T-helper 9 cell (primary cell): ENCODE results near the gene CLCF1.
A peak's percentile ranks its signal among the peaks of the same experiment; 100 is the strongest.

Source experiments
- DNase-seq: peaks from one replicate; pipeline ENCODE4 v3.0.0-alpha.2; 2020

The CLCF1 gene

DNA sequence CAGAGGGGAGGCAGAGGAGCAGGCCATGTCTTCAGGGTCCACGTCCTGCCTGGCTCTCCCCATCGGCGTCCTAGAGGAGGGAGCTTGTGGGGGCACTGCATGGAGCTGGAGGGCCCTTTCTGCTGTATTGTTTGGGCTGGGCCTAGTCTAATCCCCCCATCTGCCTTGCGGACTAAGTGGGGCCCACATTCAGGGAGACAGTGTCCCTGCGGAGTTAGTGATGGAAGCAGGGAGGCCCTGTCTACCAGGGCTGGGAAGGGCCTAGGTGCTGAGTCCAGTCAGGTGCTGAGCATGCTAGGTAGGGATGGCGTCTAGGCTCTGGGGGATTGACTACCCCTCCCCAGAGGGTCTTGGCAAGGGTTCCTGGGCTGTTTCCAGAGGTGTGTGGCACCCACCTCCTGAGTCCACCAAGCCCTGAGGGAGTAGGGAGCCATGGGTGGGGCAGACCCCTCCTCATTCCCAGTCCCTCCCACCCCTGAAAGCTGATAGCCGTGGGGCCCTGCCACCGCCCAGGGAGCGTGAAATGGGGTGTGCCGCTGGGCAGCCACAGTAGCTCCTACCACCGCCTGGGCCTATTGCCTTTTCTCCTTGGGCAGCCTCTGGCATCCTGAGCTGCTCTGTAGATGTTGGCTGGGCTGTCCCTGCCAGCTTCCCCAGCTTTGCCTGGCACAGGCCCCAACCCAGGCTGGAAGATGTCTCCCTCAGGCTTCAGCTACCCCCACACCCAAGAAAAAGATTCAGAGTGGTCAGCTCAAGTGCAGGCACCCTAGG is 18.2 kb downstream of the CLCF1 start:
- DNase-seq, result no peak

DNA sequence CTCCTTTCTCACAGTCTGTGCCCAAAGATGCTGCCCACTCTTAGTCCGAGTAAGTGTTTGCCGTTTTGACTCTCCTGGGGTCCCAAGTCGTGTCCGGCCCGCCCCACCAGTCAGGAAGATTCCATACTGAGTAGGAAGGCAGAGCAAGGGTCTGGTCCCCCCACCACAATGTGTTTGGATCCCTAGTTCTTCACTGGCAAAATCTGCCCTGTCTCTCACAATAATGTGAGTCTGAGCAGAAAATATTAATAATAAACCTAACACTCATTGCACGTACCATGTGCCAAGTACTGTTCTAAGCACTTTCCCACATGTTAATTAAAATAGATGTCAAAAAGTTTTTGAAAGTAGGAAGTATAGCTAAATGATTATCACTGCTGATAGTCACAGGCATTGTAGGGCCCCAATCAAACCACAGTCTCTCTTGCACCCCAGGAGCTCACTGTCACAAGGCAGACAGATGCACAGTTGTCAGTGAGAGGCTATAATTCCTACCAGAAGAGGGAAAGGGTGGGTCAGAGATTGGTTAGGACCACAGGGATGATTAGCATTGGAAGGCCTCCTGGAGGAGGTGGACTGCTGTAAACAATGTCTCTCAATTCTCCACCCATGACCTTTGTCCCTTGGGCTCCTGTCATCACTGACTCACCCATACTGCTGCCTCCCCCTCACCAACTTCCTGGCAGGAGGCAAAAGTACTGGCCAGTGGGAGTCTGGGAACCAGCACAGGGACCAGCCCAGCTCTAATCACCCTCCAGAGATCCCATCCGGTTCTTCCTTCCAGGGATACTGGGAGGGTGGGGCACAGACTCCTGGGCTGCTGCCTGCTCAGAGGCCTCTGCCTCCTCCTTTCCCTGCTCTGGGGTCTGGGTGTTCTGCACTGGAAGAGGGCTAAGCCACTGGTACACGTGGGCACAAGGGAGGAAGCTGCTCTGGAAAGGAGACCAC is 19.0 kb downstream of the CLCF1 start:
- no peak for DNase-seq

DNA sequence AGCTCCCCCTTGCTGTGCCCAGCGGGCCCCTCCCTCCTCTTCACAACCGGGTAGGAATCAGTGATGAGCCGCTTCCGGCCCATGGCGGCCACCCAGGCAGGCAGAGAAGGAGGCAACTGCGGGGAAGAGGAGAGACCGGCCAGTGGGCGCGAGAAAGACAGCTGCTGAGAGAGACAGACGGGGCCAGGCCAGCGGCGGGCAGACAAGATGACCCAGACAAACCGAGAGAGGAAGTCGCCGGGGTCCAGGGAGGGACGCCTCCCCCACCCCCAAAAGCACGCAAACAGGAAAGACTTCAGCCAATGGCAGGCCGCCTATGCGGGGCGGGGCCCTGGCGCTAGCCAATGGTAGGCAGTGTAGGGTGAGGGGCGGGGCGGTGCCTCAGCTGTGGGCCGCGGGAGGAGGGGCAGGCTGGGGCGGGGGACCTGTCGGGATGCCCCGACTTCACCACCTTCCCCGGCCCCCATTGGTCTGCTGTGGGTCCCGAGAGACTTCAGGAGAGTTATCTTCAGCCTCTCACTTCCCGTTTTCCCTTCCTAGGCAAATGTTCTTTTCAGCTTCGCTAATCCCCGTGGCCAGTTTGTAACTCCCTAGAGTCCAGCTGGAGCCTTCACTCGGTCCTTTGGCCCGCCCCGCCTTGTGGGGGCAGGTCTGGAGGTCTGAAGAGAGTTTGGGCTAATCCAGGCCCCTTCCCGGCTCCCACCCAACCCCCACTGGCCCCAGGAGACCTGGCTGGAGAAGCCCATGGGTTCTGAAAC is 19.9 kb downstream of the CLCF1 start, which contains the start of gene POLD4:
POLD4 (minus strand) TSS at position 230 of the 758 bp plus-strand sequence; CDS start at position 83, 147 bp downstream.
- peak; percentile 93 for DNase-seq

DNA sequence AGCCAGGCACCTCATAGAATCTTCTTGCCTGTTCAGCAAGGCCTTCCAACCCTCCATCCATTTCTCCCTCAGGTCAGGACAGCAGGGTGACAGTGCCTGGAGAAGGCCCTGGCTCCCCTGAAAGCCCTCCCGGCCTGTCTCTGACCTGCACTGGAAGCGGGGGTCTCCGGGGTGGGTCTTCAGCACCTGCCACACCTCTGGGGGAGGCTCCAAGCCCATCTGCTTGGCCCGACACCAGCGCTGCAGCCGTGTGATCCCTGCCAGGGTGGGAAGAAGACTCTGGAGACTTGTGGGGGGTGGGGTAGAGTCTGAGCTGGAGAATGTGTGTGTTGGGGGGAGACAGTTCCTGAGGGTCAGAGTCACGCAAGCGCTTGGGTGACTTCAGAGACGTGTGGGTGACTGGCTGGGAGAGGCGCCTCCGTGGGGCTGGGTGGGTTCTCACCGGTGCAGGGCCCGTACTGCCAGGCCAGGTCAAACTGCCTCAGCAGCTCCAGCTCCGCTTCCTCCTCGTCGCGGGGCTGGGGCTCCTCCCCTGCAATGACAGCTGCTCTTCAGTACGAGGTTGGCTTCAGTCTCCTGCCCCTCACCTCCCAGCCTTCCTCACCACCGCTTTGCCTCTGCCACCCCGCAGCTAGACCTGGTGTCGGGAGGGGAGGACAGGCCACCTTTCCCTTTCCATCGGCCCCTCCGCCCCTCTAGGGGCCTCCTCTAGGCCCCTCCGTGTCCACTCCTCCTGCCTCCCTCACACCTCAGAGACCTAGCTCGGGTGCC is 20.7 kb downstream of the CLCF1 start:
- DNase-seq, result no peak

DNA sequence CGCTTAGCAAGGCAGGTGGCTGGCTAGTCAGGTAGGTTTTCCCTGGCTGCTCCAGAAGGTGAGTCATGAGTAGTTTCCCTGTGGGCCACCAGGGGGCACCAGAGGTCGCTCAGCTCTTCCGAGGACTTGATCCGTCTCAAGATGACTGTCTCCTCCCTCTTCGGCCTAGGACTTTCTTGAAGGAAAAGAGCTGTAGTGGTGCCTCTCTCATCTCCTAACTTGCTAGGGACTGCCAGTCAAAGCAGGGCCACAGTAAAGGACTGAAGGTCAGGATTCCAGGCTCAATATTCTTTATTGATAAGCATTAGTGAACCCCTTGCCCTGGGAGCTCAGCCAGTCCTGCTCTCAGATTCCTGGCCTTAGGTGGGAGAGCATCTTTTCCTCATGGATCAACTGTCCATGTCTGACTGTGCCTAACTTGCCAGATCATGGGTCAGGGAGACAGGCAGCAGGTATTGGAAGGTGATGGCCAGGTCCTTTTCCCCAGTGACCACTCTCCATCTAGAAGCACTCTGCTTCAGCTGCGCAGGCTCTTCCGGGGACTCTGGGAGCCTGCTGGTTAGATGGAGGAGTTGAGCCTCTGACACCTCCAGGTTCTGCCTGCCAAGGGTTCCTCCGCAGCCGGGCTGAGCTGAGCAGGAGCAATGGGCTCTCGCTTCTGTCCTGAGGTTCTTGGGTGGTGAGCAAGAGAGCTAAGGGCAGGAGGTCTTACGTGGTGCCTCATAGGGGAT is 22.0 kb downstream of the CLCF1 start:
- peak; percentile 58 for DNase-seq

DNA sequence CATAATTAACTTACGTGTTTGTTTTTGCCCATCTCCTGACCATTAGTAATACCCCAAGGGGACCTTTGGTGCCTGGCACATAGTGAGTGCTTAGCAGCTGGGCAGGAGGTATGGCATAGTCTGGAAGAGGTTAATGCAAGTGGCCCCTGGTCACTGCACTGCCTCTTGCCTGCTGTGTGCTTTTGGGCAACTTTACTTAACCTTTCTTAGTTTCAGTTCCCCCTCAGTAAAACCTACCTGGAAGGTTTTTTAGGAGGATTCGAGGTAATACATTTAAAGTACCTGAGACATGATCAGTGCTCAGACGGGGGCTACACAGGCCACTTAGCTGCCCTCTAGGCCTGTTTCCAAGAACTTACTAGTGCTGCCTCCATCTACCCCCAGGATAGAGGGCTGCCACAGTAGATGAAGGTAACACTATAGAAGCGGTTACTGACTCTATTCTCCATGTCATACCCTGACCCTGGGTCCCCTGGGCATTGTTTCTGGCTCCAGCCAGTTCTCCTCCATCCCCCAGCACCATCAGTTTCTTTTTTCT is 23.4 kb downstream of the CLCF1 start:
- DNase-seq, result no peak

DNA sequence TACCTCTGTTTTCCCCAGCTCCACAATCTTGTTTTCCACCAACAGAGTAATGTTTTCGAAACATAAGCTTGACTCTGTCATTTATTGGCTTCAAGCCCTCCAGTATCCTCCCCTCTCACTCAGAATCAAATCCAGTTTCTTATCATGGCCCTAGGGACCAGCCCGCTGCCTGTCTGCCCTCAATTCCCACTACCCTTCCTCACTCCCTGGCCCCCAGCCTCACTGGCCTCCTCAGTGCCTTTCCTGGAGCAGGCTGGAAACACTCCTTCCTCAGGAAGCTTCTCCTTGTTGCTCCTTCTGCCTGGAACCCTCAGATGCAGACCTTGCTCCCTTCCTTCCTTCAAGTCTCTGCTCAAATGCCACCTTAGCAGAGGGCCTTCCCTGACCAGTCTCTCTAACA is 23.9 kb downstream of the CLCF1 start:
- DNase-seq, result no peak

DNA sequence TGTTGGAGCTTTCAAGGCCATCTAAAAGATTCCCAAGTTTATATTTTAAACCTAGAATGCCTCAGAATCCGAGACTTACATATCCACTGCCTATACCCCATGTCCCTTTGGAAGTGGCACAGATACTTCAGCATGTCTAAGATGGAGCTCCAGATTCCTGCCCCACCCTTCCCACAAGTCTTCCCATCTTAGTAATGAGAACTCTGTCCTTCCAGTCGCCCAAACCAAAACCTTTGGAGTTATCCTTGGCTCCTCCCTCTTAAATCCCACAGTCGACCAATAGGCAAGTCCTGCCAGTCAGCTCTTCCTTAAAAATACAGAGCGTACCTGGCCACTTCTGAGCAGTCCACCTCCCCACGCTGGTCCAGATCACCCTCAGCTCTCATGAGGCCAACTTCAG is 24.4 kb downstream of the CLCF1 start:
- DNase-seq, result no peak

DNA sequence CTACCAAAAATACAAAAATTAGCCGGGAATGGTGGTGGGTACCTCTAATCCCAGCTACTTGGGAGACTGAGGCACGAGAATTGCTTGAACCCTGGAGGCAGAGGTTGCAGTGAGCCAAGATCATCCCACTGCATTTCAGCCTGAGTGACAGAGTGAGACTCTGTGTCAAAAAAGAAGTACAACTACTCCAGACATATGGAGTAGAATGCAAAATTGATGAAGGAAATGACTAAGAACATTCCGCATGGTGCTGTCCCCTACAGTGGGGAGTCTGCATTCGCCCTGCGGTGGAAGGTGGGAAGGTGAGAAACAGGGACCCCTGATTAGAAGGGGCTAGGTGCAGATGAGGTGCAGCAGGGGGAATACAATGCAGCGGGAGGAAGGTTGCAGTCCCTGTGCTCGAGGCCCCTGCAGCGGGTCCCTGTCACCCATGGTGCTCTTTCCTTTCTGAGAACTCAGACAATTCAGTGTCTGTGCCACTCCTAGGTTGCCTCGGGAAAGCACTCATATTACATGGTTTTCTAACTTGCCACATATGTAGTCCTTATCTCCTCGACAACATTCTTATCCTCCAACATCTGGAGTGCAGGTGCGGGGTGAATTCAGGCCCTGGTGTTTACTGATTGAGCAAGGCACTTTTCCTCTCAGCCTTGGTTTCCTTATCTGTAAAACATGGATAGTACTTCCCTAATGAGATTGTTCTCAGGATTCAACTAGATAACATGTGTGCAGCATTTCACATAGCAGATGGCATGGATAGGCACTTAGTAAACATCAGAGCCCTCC is 25.2 kb downstream of the CLCF1 start:
- DNase-seq, result no peak

DNA sequence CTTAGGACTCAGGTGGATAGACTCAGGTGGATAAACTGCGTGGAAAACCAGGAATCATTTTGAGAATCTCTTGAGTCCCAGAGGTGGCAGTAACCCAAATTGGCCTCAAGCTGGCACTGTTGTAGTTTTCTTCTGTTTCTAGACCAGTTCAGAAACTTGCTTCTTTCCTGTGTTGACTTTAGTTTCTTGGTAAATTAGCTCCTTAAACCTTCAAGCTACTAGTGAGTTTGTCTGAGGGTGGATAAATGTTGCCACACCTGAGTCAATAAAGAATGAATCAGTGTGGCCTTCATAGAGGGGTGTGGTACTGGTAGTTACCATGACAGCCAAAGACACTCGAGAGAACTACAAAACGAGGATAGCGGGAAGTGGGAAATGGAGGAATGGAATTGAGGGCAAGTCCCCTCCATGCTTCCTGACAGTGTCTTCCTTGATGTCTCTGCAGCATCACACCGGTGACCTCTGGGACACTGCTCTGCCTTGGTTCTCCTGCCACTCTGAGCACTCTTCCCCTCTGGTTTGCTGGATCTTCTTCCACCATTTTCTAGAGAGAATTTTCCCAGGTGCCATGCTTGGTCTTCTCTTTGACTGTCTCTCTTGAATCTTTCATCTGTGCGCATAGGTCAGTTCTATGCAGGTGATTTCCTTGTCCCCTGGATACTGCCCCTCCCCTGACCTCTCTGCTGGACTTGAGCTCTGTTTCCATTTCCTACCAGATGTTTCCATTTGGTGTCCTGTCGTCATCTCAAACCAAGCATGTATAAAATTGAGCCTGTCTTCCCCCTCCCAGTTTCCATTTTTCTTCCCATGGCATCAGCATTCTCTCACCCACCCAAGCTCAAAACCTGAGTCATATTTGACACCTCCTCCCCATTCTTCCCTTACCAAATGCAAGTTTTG is 27.2 kb downstream of the CLCF1 start:
- DNase-seq, result no peak

DNA sequence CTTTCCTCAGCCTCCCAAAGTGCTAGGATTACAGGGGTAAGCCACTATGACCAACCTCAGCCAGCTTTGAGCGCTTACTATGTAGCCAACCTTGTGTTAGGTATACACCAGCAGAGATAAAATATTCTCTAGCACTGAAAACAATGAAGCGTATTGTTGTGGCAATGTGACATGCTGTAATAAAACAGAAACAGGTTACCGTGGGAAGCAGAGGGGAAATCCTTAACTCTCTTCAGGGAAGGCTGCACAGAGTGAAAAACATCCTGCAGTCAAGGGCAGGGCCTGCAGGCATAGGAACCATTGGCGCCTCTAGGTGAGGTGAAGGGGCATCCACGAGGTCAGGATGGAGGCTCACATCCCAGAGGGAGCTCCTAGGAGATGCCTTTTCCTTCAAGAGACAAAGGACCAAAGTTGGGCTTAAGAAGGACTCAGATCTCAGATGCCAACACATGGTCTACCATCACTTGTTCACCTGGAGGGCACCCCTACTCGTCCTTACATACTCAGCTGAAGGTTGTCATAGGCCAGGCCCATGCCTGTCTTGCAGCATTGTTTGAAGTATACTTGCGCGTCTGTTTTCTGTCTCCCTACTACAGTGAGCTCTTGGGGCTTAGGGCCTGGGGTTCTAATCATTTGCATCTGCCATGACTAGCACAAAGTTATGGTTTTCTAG is 28.0 kb downstream of the CLCF1 start:
- DNase-seq, result no peak

DNA sequence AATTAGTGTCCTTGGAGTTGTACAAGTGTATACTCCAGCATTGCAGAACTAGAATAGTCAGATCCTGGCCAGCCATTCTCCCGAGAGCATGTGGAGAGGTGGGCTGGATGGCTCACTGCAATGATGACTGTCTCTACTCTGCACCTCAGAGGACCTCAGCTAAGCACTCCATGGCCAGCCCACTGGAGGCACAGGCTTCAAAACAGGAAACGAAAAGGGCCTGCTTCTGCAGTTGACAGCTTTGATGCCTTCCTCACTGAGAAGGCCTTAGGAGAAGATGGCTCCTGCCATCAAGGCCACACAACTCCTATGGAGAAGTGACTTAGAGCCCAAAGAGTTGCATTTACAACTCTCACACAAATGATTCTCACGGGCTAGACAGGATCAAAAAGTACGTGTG is 29.1 kb downstream of the CLCF1 start:
- DNase-seq, result no peak

DNA sequence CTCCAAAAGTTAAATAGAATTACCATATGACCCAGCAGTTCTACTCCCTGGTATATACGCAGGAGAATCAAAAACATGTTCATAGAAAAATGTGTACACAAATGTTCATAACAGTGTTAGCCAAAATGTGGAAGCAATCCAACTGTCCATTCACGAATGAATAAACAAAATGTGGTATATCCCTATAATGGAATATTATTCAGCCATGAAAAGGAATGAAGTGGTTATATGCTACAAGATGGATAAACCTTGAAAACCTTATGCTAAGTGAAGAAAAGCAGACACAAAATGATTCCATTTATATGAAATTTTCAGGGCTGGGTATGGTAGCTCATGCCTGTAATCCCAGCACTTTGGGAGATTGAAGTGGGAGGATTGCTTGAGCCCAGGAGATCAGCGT is 36.1 kb downstream of the CLCF1 start:
- DNase-seq, result no peak

DNA sequence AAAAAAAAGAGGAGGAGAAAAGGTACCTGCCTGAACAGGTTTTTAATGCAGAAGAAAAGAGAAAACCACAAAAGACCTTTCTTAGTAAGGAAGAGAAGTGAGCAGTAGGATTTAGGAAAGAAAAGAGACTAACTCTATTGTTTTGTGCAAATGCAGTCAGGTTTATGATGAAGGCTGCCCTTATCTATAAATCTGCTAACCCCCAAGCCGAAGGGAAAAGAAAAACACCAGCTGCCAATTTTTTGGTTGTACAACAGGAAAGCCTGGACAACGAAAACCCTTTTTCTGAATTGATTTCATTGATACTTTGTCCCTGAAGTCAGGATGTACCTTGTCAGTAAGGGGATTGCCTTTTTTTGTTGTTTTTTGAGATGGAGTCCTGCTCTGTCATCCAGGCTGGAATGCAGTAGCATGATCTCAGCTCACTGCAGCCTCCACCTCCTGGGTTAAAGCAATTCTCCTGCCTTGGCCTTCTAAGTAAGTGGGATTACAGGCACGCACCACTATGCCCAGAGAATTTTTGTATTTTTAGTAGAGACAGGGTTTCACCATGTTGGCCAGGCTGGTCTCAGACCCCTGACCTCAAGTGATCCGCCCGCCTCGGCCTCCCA is 41.2 kb downstream of the CLCF1 start:
- DNase-seq, result no peak

DNA sequence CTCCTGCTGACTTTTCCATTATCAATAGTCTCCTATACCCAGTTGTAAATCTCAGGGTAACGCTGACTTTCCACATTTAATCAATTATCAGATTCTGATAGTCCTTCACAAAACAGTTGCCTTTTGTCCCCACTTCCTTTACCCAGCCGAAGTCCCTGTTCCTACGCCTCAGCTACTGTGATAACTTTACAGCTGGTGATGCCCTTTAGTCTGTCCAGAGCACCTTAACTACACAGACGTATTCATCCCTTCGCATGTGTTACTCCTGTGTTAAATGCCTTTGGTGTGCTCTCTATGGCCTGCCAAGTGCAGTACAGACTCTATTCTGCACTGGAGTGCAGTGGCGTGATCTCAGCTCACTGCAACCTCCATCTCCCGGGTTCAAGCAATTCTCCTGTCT is 49.9 kb downstream of the CLCF1 start:
- no peak for DNase-seq

DNA sequence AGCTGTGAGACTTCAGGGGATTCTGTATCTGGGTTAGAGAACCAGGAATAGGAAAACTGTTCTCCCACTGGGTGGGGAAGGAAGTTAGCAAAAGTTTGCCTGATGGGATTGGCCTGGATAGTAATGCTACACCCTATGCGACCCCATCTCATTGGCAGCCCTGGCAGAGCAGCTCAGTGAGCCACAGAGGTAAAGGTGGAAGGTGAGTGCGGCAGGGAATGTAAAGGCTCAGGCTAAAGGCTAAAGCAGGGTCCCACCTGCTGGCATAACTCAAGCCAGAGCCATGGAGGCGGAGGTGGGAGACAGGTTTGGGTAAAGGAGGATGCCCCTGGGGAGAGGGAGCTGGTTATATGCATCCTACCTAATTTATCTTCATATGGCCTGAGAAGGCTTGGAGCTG is 51.3 kb downstream of the CLCF1 start:
- DNase-seq, result no peak

DNA sequence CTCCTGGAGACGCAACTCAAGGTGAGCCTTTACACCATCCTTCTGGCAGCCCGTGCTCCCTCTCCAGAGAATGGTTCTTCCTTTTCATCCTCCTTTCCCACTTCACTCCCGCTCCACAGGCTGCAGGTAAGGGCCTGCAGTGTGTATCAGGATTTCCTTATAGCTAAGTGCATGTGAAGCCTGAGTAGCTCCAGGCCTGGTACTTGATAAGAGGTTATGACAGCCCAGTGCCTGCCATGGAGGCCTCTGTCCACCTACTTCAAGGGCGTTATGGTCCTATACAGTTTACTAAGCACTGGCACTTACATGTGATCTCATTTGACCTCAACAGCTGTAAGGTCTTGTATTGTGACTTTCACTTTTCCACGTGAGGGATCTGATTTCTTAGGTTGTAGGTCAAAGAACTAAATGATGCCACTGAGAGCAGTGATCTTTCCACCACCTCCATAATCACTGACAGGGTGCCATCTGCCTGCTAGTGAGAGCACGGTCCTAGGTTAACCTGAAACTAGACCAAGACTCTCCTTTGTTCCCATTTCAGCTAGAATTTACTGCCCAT is 52.0 kb downstream of the CLCF1 start:
- DNase-seq, result no peak

DNA sequence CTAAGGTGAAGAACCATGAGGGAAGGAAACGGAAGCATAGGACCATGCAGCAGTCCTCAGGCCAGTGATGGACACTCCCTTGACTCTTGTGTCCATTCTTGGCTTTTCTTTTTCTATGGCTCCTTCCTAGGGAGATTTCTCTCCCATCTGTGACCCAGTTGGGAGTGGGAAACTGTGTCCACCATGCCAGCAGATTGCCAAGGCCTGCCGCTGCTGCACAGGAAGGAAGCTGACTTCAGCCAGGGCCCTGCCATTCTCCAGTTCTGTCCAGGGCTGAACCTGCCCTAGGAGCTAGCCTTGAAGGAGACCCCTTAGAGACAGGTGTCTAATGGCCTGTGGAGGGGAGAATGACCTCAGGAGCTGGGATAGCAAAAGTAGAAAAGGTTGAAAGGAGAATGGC is 52.7 kb downstream of the CLCF1 start:
- no peak for DNase-seq
